HepG2 (cell line): Measurements from ENCODE around the gene STRN3. TPM values are rescaled to one million over a fixed set of nuclear protein-coding genes. Genes with fewer than 3 reads are reported as not detected.
"Not testable (repeated sequence)": the region's sequence is repeated elsewhere in the genome, so short reads cannot be mapped to it uniquely, and the experiment has no call there.

Experiments used
- AHR ChIP-seq: IDR thresholded peaks from 2 replicates; pipeline ENCODE4 v1.6.1; 2018; ENCODE audit warnings: missing genetic modification reagents, missing compliant biosample characterization
- CBX2 ChIP-seq, 2 experiments: fragments of 200-600 bp in 1 of 2; sonication (generic); formaldehyde crosslinking in 1 of 2; IDR thresholded peaks; 2 replicates each; pipeline versions ENCODE4 v1.7.0 to v1.8.1; 2018 to 2022; ENCODE audit warnings: low read depth in 2 of 2, low read length in 1 of 2, mild to moderate bottlenecking in 1 of 2, missing genetic modification reagents in 1 of 2
- FOXJ3 ChIP-seq: sonication (generic); formaldehyde crosslinking; IDR thresholded peaks from 2 replicates; pipeline ENCODE4 v1.4.0; 2020; ENCODE audit warnings: missing genetic modification reagents, mild to moderate bottlenecking, borderline replicate concordance
- GABPB1 ChIP-seq: IDR thresholded peaks from 2 replicates; pipeline ENCODE4 v1.6.1; 2016; ENCODE audit warnings: mild to moderate bottlenecking, missing genetic modification reagents, moderate library complexity, missing compliant biosample characterization
- HDAC2 ChIP-seq: sonication (generic); formaldehyde crosslinking; IDR thresholded peaks from 2 replicates; pipeline ENCODE4 v1.4.0; 2020; ENCODE audit warnings: missing genetic modification reagents
- NCOA1 ChIP-seq: sonication (generic); formaldehyde crosslinking; IDR thresholded peaks from 2 replicates; pipeline ENCODE4 v1.9.0; 2021; ENCODE audit warnings: missing genetic modification reagents
- PITX1 ChIP-seq: sonication (generic); formaldehyde crosslinking; IDR thresholded peaks from 2 replicates; pipeline ENCODE4 v1.5.1; 2020; ENCODE audit warnings: mild to moderate bottlenecking, missing genetic modification reagents
- SMAD3 ChIP-seq: sonication (generic); formaldehyde crosslinking; IDR thresholded peaks from 2 replicates; pipeline ENCODE4 v1.4.0; 2020; ENCODE audit warnings: missing genetic modification reagents
- ZBTB7B ChIP-seq: sonication (generic); formaldehyde crosslinking; IDR thresholded peaks from 2 replicates; pipeline ENCODE4 v1.4.0; 2020; ENCODE audit warnings: missing genetic modification reagents
- ZNF33A ChIP-seq: sonication (generic); formaldehyde crosslinking; IDR thresholded peaks from 2 replicates; pipeline ENCODE4 v1.5.1; 2020; ENCODE audit warnings: missing genetic modification reagents, mild to moderate bottlenecking, moderate library complexity, borderline replicate concordance
- ZNF33B ChIP-seq: sonication (generic); formaldehyde crosslinking; IDR thresholded peaks from 2 replicates; pipeline ENCODE4 v1.5.1; 2020; ENCODE audit warnings: mild to moderate bottlenecking, missing genetic modification reagents
- polyA plus RNA-seq, 8 experiments: library from polyadenylated mRNA; depleted of rRNA in 3 of 8; stranded (reverse) in 7 of 8; unstranded in 1 of 8; fragments of >200 nt; fragmentation: Illumina TruSeq in 4 of 8; extraction: Trizol in 4 of 8; gene quantifications; 2 replicates each; pipeline versions ENCODE4 v1.2.1 to v1.2.3, GENCODE V29; 2011 to 2016; ENCODE audit warnings: low read depth in 4 of 8, missing spikeins in 1 of 8, mixed read lengths in 1 of 8; ENCODE audit not compliant: insufficient read depth in 1 of 8
- total RNA-seq, 5 experiments: library from RNA; depleted of rRNA; stranded (reverse); fragments of >200 nt; fragmentation: Illumina TruSeq; extraction: Trizol; gene quantifications; 2 replicates each; pipeline ENCODE4 v1.2.3, GENCODE V29; 2016; ENCODE audit warnings: low read depth in 1 of 5
- TF ChIP-seq, protein P1 (sequence below): sonication (generic); formaldehyde crosslinking; IDR thresholded peaks from 2 replicates; pipeline ENCODE4 v1.4.0; 2020; ENCODE audit warnings: missing genetic modification reagents, borderline replicate concordance
- TF ChIP-seq, protein P2 (sequence below): sonication (generic); formaldehyde crosslinking; IDR thresholded peaks from 2 replicates; pipeline ENCODE4 v1.8.0; 2022; ENCODE audit warnings: mild to moderate bottlenecking, missing genetic modification reagents, borderline replicate concordance
- TF ChIP-seq, protein P3 (sequence below): sonication (generic); formaldehyde crosslinking; IDR thresholded peaks from 2 replicates; pipeline ENCODE4 v1.5.1; 2020; ENCODE audit warnings: mild to moderate bottlenecking, moderate library complexity, missing genetic modification reagents
- TF ChIP-seq, protein P4 (sequence below): sonication (generic); formaldehyde crosslinking; IDR thresholded peaks from 2 replicates; pipeline ENCODE4 v1.5.1; 2020; ENCODE audit warnings: missing genetic modification reagents, mild to moderate bottlenecking, borderline replicate concordance
- TF ChIP-seq, protein P5 (sequence below): sonication (generic); formaldehyde crosslinking; IDR thresholded peaks from 2 replicates; pipeline ENCODE4 v1.5.0; 2020; ENCODE audit warnings: mild to moderate bottlenecking, missing genetic modification reagents

Gene STRN3
- total and polyA plus RNA-seq, 2 of the 13 experiments (the other 11 are each of a cell fraction or from before 2014, with no cell fraction given): 49.4 to 123 TPM

DNA sequence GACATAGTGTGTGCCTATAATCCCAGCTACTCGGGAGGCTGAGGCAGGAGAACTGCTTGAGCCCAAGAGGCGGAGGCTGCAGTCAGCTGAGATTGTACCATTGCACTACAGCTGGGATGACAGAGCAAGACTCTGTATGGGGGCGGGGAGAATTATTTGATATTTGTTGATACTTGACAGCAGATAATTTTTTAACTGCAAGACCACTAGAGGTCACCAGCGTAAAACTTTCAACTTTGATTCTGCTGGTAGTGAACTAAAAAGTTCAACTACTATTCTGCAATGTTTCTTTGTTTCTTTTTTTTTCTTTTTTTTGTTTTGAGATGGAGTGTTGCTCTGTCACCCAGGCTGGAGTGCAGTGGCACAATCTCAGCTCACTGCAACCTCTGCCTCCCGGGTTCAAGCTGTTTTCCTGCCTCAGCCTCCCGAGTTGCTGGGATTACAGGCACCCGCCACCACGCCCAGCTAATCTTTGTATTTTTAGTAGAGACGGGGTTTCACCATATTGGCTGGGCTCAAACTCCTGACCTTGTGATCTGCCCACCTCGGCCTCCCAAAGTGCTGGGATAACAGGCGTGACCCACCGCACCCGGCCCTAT, 46.0 kb downstream of the STRN3 start (continued):
- peak; percentile 53; the same call in 1 of the 2 replicates for TF ChIP-seq PITX1 (CRISPR knock-in tag)
- TF ChIP-seq FOXJ3: peak; percentile 6; the same call in 1 of the 2 replicates
- TF ChIP-seq, protein P1, sequence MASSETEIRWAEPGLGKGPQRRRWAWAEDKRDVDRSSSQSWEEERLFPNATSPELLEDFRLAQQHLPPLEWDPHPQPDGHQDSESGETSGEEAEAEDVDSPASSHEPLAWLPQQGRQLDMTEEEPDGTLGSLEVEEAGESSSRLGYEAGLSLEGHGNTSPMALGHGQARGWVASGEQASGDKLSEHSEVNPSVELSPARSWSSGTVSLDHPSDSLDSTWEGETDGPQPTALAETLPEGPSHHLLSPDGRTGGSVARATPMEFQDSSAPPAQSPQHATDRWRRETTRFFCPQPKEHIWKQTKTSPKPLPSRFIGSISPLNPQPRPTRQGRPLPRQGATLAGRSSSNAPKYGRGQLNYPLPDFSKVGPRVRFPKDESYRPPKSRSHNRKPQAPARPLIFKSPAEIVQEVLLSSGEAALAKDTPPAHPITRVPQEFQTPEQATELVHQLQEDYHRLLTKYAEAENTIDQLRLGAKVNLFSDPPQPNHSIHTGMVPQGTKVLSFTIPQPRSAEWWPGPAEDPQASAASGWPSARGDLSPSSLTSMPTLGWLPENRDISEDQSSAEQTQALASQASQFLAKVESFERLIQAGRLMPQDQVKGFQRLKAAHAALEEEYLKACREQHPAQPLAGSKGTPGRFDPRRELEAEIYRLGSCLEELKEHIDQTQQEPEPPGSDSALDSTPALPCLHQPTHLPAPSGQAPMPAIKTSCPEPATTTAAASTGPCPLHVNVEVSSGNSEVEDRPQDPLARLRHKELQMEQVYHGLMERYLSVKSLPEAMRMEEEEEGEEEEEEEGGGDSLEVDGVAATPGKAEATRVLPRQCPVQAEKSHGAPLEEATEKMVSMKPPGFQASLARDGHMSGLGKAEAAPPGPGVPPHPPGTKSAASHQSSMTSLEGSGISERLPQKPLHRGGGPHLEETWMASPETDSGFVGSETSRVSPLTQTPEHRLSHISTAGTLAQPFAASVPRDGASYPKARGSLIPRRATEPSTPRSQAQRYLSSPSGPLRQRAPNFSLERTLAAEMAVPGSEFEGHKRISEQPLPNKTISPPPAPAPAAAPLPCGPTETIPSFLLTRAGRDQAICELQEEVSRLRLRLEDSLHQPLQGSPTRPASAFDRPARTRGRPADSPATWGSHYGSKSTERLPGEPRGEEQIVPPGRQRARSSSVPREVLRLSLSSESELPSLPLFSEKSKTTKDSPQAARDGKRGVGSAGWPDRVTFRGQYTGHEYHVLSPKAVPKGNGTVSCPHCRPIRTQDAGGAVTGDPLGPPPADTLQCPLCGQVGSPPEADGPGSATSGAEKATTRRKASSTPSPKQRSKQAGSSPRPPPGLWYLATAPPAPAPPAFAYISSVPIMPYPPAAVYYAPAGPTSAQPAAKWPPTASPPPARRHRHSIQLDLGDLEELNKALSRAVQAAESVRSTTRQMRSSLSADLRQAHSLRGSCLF (CRISPR knock-in tag): 0 out of 2 replicates have a peak, but pooled peaks have one; percentile 43
- TF ChIP-seq, protein P2, sequence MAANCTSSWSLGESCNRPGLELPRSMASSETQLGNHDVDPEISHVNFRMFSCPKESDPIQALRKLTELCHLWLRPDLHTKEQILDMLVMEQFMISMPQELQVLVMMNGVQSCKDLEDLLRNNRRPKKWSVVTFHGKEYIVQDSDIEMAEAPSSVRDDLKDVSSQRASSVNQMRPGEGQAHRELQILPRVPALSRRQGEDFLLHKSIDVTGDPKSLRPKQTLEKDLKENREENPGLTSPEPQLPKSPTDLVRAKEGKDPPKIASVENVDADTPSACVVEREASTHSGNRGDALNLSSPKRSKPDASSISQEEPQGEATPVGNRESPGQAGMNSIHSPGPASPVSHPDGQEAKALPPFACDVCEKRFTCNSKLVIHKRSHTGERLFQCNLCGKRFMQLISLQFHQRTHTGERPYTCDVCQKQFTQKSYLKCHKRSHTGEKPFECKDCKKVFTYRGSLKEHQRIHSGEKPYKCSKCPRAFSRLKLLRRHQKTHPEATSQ (CRISPR knock-in tag): peak; percentile 81; the same call in 1 of the 2 replicates
- TF ChIP-seq NCOA1 (CRISPR knock-in tag): 0 out of 2 replicates have a peak, but pooled peaks have one; percentile 38
- TF ChIP-seq AHR (CRISPR knock-in tag): 0 out of 2 replicates have a peak, but pooled peaks have one; percentile 60
- 0 out of 2 replicates have a peak, but pooled peaks have one; percentile 18 for TF ChIP-seq SMAD3 (CRISPR knock-in tag)
- TF ChIP-seq HDAC2: peak; percentile 13; the same call in 1 of the 2 replicates
- peak; percentile 9; the same call in 1 of the 2 replicates for TF ChIP-seq ZBTB7B (CRISPR knock-in tag)
- TF ChIP-seq ZNF33A (CRISPR knock-in tag): 0 out of 2 replicates have a peak, but pooled peaks have one; percentile 54
- peak; percentile 60; the same call in 1 of the 2 replicates for TF ChIP-seq ZNF33B (CRISPR knock-in tag)
- TF ChIP-seq GABPB1: peak; percentile 9; the same call in 1 of the 2 replicates
- TF ChIP-seq, protein P3, sequence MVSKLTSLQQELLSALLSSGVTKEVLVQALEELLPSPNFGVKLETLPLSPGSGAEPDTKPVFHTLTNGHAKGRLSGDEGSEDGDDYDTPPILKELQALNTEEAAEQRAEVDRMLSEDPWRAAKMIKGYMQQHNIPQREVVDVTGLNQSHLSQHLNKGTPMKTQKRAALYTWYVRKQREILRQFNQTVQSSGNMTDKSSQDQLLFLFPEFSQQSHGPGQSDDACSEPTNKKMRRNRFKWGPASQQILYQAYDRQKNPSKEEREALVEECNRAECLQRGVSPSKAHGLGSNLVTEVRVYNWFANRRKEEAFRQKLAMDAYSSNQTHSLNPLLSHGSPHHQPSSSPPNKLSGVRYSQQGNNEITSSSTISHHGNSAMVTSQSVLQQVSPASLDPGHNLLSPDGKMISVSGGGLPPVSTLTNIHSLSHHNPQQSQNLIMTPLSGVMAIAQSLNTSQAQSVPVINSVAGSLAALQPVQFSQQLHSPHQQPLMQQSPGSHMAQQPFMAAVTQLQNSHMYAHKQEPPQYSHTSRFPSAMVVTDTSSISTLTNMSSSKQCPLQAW (CRISPR knock-in tag): 0 out of 2 replicates have a peak, but pooled peaks have one; percentile 44
- TF ChIP-seq, protein P4, sequence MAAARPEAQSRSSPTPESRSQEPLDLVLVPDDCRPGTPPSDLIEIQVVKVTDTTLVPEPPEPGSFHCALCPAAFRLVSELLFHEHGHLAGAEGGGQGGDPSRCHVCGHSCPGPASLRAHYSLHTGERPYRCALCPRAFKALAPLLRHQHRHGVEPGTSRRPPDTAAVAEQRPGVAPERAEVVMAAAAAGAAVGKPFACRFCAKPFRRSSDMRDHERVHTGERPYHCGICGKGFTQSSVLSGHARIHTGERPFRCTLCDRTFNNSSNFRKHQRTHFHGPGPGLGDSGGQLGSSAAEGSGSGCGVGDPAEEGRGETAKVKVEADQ (CRISPR knock-in tag): peak; percentile 35; the same call in 1 of the 2 replicates
- TF ChIP-seq CBX2 (IDR thresholded peaks at IDR 0.05; ENCODE audit: low read depth, low read length): not testable (repeated sequence)
- TF ChIP-seq CBX2 (CRISPR knock-in tag; IDR thresholded peaks at IDR 0.05; ENCODE audit: low read depth): peak; percentile 30; the same call in 1 of the 2 replicates
- TF ChIP-seq, protein P5, sequence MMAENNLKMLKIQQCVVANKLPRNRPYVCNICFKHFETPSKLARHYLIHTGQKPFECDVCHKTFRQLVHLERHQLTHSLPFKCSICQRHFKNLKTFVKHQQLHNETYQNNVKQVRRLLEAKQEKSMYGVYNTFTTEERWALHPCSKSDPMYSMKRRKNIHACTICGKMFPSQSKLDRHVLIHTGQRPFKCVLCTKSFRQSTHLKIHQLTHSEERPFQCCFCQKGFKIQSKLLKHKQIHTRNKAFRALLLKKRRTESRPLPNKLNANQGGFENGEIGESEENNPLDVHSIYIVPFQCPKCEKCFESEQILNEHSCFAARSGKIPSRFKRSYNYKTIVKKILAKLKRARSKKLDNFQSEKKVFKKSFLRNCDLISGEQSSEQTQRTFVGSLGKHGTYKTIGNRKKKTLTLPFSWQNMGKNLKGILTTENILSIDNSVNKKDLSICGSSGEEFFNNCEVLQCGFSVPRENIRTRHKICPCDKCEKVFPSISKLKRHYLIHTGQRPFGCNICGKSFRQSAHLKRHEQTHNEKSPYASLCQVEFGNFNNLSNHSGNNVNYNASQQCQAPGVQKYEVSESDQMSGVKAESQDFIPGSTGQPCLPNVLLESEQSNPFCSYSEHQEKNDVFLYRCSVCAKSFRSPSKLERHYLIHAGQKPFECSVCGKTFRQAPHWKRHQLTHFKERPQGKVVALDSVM (CRISPR knock-in tag): peak; percentile 70; the same call in 1 of the 2 replicates
